ENCODE measurements around the gene ZNF584.
A peak's percentile ranks its signal among the peaks of the same experiment; 100 is the strongest.
"Not testable (repeated sequence)": the region's sequence is repeated elsewhere in the genome, so short reads cannot be mapped to it uniquely, and the experiment has no call there.

Gene ZNF584

DNA sequence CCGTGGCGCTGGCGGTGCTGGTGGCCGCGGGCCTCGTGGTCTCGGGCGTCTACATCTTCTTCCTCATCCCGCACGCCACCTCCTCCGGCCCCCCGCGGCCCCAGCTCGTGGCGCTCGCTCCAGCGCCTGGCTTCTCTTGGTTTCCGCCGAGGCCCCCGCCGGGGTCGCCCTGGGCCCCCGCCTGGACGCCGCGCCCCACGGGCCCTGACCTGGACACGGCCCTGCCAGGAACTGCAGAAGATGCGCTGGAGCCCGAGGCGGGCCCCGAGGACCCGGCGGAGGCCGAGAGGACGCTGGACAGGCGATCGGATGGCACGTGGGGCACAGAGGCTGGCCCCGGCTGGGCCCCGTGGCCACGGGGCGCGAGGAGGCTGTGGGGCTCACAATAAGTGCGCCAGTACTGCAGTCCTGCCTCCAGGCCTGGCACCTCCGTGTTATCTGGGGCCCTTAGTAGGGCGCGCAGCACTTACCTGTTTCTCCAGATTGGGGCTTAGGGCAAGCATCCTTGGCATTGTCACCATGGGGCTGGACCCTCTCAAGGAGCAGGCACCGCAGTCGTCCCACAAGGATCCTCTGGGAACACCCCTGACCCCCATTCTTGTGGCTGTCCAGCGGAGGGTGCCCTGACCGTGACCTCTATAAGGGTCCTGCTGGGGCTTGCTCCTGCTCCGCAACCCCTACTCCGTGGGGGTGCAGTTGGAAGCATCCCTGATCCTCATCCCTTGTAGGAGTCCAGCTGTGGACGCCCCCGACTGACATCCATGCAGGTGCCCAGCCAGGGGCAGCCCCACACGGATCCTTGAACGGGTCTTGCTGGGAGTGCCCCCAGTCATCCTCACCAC is 11.5 kb upstream of the ZNF584 start:
- H3K9me3 ChIP-seq (ENCODE audit: control insufficient read depth in 2 of 2, low read length in 2 of 2), result no peaks in the 10 kb centered on the region
- peaks cover 10% of the 10 kb centered on the region in 2 donors for H3K4me1 ChIP-seq (ENCODE audit: control insufficient read depth in 2 of 2, insufficient read depth in 2 of 2, low read length in 2 of 2)
- H3K27ac ChIP-seq (ENCODE audit: low read depth in 2 of 2, low read length in 2 of 2), result no peak overlapping the region
- H3K4me3 ChIP-seq (ENCODE audit: low read length in 2 of 2), result no peak overlapping the region
- peaks cover 13 to 23% of the 10 kb centered on the region in 2 donors for H3K27me3 ChIP-seq (ENCODE audit: control insufficient read depth in 2 of 2, insufficient read depth in 2 of 2, low read length in 2 of 2)
- peaks cover 20 to 27% of the 10 kb centered on the region in 2 donors for H3K36me3 ChIP-seq (ENCODE audit: control insufficient read depth in 2 of 2, insufficient read depth in 2 of 2, low read length in 2 of 2)
- no peak overlapping the region for H3K9ac ChIP-seq (ENCODE audit: low read depth in 1 of 2, low read length in 2 of 2)

DNA sequence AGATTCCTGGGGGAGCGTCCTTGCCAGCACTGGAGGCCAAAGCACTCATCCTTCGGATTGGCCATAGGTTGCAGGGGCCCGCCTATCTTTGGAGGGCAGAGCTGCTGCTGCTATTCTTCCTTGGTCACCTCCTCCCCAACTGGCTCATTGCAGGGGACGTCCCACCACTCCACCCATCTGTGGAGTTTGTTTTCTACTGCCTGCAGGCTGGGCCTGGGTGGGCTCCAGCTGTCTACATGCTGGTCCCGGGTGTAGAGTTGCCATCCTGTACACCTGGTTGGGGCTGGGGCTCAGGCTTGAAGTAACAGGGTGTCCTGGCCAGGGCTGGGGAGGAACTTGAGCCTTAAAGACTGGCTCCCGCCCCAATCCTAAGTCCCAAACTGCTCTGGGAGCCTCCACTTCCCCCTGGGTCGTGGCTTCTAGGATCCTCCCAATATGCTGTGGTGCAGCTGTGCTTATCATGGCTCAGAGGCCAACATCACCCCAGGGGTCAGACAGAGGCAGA is 10.9 kb upstream of the ZNF584 start:
- Histone ChIP-seq H3K4me1 (ENCODE audit: control insufficient read depth in 2 of 2, insufficient read depth in 2 of 2, low read length in 2 of 2) (peaks cover 10 to 14% of the 10 kb centered on the region in 2 donors), H3K27ac (ENCODE audit: low read depth in 2 of 2, low read length in 2 of 2) (no peak overlapping the region), H3K9ac (ENCODE audit: low read depth in 1 of 2, low read length in 2 of 2) (no peak overlapping the region), H3K9me3 (ENCODE audit: control insufficient read depth in 2 of 2, low read length in 2 of 2) (no peaks in the 10 kb centered on the region), H3K4me3 (ENCODE audit: low read length in 2 of 2) (no peak overlapping the region), H3K36me3 (ENCODE audit: control insufficient read depth in 2 of 2, insufficient read depth in 2 of 2, low read length in 2 of 2) (peaks cover 20 to 25% of the 10 kb centered on the region in 2 donors), H3K27me3 (ENCODE audit: control insufficient read depth in 2 of 2, insufficient read depth in 2 of 2, low read length in 2 of 2) (peaks cover 13 to 23% of the 10 kb centered on the region in 2 donors)

DNA sequence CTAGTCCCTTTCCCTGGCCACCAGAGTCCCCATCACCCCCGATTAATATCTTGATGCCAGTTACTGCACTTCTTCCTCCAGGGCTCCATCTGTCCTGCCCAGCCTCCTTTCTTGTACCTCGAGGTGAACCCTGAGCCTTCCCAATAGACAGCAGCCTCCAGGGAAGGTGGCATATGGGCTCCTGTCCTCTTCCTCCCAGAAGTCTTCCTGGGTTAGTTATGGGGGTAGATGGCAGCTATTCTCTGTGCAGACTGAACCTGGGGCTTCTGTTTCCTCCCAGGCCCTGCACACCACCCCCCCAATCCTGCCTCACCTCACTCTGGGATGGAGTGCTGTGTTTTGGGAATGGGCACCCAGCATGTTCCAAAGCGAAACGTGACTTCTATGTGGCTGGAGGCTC is 10.4 kb upstream of the ZNF584 start:
- H3K27ac ChIP-seq (ENCODE audit: low read depth in 2 of 2, low read length in 2 of 2), result no peak overlapping the region
- H3K27me3 ChIP-seq (ENCODE audit: control insufficient read depth in 2 of 2, insufficient read depth in 2 of 2, low read length in 2 of 2), result peaks cover 13 to 23% of the 10 kb centered on the region in 2 donors
- peaks cover 16 to 20% of the 10 kb centered on the region in 2 donors for H3K36me3 ChIP-seq (ENCODE audit: control insufficient read depth in 2 of 2, insufficient read depth in 2 of 2, low read length in 2 of 2)
- H3K4me3 ChIP-seq (ENCODE audit: low read length in 2 of 2), result no peak overlapping the region
- peaks cover 10 to 14% of the 10 kb centered on the region in 2 donors for H3K4me1 ChIP-seq (ENCODE audit: control insufficient read depth in 2 of 2, insufficient read depth in 2 of 2, low read length in 2 of 2)
- H3K9me3 ChIP-seq (ENCODE audit: control insufficient read depth in 2 of 2, low read length in 2 of 2), result no peaks in the 10 kb centered on the region
- H3K9ac ChIP-seq (ENCODE audit: low read depth in 1 of 2, low read length in 2 of 2), result no peak overlapping the region

DNA sequence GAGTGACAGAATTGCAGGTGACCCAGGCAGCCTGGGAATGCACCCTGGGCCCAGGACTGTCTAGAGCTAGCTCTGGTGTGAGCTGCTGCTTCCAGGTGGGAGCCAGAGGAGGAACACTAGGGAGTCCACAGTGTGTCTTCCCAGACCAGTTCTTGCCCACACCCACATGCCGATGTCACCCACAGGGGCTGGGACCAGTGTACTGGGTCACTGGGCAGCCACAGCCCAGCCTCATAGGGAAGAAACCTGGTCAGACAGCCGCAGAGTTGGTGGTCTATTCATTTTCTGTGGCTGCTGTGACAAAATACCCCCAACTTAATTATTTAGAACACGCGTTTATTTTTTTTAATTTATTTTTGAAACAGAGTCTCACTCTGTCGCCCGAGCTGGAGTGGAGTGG is 9.9 kb upstream of the ZNF584 start:
- H3K9ac ChIP-seq (ENCODE audit: low read depth in 1 of 2, low read length in 2 of 2), result no peak overlapping the region
- H3K9me3 ChIP-seq (ENCODE audit: control insufficient read depth in 2 of 2, low read length in 2 of 2), result no peaks in the 10 kb centered on the region
- H3K36me3 ChIP-seq (ENCODE audit: control insufficient read depth in 2 of 2, insufficient read depth in 2 of 2, low read length in 2 of 2), result peaks cover 12 to 16% of the 10 kb centered on the region in 2 donors
- no peak overlapping the region for H3K27ac ChIP-seq (ENCODE audit: low read depth in 2 of 2, low read length in 2 of 2)
- no peak overlapping the region for H3K4me3 ChIP-seq (ENCODE audit: low read length in 2 of 2)
- peaks cover 13 to 23% of the 10 kb centered on the region in 2 donors for H3K27me3 ChIP-seq (ENCODE audit: control insufficient read depth in 2 of 2, insufficient read depth in 2 of 2, low read length in 2 of 2)
- peaks cover 10 to 14% of the 10 kb centered on the region in 2 donors for H3K4me1 ChIP-seq (ENCODE audit: control insufficient read depth in 2 of 2, insufficient read depth in 2 of 2, low read length in 2 of 2)

DNA sequence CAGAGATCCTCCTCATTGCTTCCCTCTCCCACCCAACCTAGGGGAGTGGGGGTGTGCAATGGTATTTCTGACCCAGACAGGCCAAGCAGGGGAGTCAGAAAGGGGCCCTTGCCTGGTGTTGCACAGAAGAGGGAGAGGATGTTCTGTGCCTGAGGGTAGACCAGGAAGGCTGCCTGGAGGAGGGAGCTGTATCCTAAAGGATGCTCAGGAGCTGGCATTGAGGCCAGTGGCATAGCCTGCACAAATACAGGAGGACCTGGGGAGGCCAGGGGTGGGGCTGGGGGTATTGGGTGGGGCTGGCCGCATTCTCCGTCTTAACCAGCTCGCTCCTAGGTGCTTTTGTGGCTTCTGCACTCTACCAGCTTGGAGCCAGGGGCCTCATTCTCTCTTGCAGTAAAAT is 8.5 kb upstream of the ZNF584 start:
- Histone ChIP-seq H3K27ac (ENCODE audit: low read depth in 2 of 2, low read length in 2 of 2) (no peak overlapping the region), H3K27me3 (ENCODE audit: control insufficient read depth in 2 of 2, insufficient read depth in 2 of 2, low read length in 2 of 2) (peaks cover 13 to 23% of the 10 kb centered on the region in 2 donors), H3K9ac (ENCODE audit: low read depth in 1 of 2, low read length in 2 of 2) (no peak overlapping the region), H3K36me3 (ENCODE audit: control insufficient read depth in 2 of 2, insufficient read depth in 2 of 2, low read length in 2 of 2) (peaks cover 2% of the 10 kb centered on the region in 2 donors), H3K4me3 (ENCODE audit: low read length in 2 of 2) (no peak overlapping the region), H3K4me1 (ENCODE audit: control insufficient read depth in 2 of 2, insufficient read depth in 2 of 2, low read length in 2 of 2) (peaks cover 10 to 14% of the 10 kb centered on the region in 2 donors), H3K9me3 (ENCODE audit: control insufficient read depth in 2 of 2, low read length in 2 of 2) (no peaks in the 10 kb centered on the region)

DNA sequence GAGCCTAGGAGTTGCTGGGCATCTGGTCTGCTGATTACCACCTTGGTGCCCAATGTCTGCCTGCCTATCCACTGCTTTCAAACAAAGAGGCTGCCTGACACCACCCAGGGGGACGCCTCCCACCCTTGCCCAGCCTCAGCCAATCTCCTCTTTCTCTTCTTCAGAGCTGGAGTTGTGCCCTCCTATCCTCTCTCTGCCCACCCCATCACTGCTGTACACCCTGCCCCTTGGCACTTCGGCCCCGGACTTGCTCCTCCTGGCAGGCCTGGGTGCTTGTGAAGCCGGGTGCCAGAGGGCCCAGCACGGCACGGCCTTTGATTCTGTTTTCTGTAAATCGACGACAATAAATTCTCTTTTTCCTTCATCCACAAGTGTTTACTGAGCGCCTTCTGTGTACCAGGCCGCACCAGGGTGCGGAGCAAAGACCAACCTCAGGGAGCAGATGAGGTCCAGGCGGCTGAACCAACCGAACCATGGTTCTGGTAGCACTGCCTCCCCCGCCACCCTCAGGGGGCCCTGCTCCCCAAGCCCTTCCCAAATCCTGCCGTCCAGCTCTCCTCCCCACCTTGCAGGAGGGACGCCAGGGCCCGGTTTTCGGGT is 8.0 kb upstream of the ZNF584 start:
- Histone ChIP-seq H3K36me3 (ENCODE audit: control insufficient read depth in 2 of 2, insufficient read depth in 2 of 2, low read length in 2 of 2) (no peaks in the 10 kb centered on the region), H3K9ac (ENCODE audit: low read depth in 1 of 2, low read length in 2 of 2) (peak overlapping the region; percentile 20 to 69), H3K27ac (ENCODE audit: low read depth in 2 of 2, low read length in 2 of 2) (no peak overlapping the region), H3K27me3 (ENCODE audit: control insufficient read depth in 2 of 2, insufficient read depth in 2 of 2, low read length in 2 of 2) (peaks cover 13 to 22% of the 10 kb centered on the region in 2 donors), H3K9me3 (ENCODE audit: control insufficient read depth in 2 of 2, low read length in 2 of 2) (no peaks in the 10 kb centered on the region), H3K4me1 (ENCODE audit: control insufficient read depth in 2 of 2, insufficient read depth in 2 of 2, low read length in 2 of 2) (peaks cover 10 to 14% of the 10 kb centered on the region in 2 donors), H3K4me3 (ENCODE audit: low read length in 2 of 2) (peak overlapping the region; percentile 82 to 88)

DNA sequence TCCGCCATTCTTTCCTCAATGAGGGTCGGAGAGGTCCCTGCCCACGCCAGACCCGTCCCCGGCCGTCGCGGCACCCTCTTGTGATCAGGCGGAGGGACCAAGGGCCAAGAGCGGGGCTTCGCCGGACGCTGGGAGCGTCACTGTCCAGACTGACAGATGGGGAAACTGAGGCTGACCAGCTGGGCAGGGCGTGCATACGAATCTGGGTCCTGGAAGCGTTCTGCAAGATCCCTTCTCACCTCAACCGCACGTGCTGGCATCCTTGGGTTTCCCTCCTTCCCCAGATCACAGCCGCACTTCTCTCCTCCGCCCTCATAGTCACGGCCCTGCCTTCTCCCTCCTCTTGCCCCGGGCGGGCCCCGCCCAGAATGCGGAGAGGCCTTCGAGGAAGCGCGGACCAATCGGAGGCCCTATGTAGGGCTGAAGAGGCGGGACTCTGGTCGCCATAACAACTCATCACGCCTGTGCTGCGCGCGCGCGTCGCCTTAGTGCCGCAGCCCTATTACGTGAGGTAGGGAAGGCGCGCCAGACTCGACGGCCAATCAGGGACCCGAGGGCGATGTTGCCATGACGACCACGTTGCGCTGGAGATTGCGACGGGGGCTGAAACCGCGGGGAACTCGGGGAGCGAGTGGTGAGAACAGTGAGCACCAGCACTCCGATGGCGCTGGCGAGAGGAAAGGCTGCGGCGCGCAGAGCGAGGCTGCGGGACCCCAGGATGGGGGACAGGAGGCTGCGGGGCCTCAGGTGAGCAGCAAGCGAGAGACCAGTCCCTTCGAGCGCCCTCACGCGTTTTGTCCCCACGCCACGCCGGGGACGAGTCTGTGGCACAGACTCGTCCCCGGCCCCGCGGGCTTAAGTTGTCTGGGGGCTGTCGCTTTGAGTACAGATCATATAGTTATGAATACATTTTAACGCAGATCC is 7.3 kb upstream of the ZNF584 start:
- Histone ChIP-seq H3K9me3 (ENCODE audit: control insufficient read depth in 2 of 2, low read length in 2 of 2) (no peaks in the 10 kb centered on the region), H3K27ac (ENCODE audit: low read depth in 2 of 2, low read length in 2 of 2) (peak overlapping the region in 1 of 2 donors; percentile 58), H3K9ac (ENCODE audit: low read depth in 1 of 2, low read length in 2 of 2) (peak overlapping the region; percentile 47 to 69), H3K4me1 (ENCODE audit: control insufficient read depth in 2 of 2, insufficient read depth in 2 of 2, low read length in 2 of 2) (peaks cover 7 to 11% of the 10 kb centered on the region in 2 donors), H3K27me3 (ENCODE audit: control insufficient read depth in 2 of 2, insufficient read depth in 2 of 2, low read length in 2 of 2) (peaks cover 10 to 17% of the 10 kb centered on the region in 2 donors), H3K4me3 (ENCODE audit: low read length in 2 of 2) (peak overlapping the region; percentile 82 to 88), H3K36me3 (ENCODE audit: control insufficient read depth in 2 of 2, insufficient read depth in 2 of 2, low read length in 2 of 2) (no peaks in the 10 kb centered on the region)

DNA sequence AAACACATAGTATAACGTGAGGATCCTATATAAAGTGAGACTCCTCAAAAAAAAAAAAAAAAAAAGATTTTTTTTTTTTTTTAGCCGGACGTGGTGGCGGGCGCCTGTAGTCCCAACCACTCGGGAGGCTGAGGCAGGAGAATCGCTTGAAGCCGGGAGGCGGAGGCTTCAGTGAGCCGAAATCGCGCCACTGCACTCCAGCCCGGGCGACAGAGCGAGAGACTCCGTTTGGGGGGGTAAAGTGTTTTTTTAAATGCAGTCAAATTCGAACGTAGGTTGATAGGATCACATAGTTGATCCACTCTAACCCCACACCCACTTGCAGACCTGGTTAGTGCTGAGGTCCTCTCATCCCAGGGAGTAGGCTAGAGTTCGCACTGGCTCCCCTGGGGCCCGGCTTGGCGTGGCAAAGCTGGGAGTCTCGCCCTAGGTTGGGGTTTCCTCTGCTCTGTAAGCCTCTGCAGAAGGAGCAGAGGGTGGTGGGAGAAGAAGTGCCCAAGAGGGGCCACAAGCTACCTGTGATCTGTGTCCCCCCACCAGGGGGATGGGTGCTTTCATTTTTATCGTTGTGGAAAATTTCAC is 6.5 kb upstream of the ZNF584 start:
- Histone ChIP-seq H3K9ac (ENCODE audit: low read depth in 1 of 2, low read length in 2 of 2) (no peak overlapping the region), H3K9me3 (ENCODE audit: control insufficient read depth in 2 of 2, low read length in 2 of 2) (no peaks in the 10 kb centered on the region), H3K4me1 (ENCODE audit: control insufficient read depth in 2 of 2, insufficient read depth in 2 of 2, low read length in 2 of 2) (peaks cover 7 to 11% of the 10 kb centered on the region in 2 donors), H3K27ac (ENCODE audit: low read depth in 2 of 2, low read length in 2 of 2) (no peak overlapping the region), H3K4me3 (ENCODE audit: low read length in 2 of 2) (peak overlapping the region; percentile 78 to 88), H3K36me3 (ENCODE audit: control insufficient read depth in 2 of 2, insufficient read depth in 2 of 2, low read length in 2 of 2) (no peaks in the 10 kb centered on the region), H3K27me3 (ENCODE audit: control insufficient read depth in 2 of 2, insufficient read depth in 2 of 2, low read length in 2 of 2) (peaks cover 9 to 15% of the 10 kb centered on the region in 2 donors)

DNA sequence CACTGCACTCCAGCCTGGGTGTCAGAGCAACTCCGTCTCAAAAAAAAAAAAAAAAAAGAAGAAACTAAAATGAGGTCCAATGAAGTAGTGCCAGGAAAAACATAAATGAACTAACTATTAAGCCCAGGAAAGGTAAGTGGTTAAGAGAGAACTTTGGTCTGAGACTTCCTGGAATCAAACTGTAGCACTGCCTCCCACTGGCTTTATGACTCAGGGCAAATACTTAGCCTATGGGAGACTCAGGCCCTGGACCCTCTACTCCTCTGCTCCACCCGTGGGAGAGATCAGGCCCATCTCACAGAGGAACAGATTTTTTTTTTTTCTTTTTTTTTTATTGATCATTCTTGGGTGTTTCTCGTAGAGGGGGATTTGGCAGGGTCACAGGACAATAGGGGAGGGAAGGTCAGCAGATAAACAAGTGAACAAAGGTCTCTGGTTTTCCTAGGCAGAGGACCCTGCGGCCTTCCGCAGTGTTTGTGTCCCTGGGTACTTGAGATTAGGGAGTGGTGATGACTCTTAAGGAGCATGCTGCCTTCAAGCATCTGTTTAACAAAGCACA is 4.5 kb upstream of the ZNF584 start:
- not testable (repeated sequence) for H3K27ac ChIP-seq (ENCODE audit: low read depth in 2 of 2, low read length in 2 of 2); H3K9me3 ChIP-seq (ENCODE audit: control insufficient read depth in 2 of 2, low read length in 2 of 2); H3K9ac ChIP-seq (ENCODE audit: low read depth in 1 of 2, low read length in 2 of 2); H3K4me3 ChIP-seq (ENCODE audit: low read length in 2 of 2); H3K27me3 ChIP-seq (ENCODE audit: control insufficient read depth in 2 of 2, insufficient read depth in 2 of 2, low read length in 2 of 2); H3K36me3 ChIP-seq (ENCODE audit: control insufficient read depth in 2 of 2, insufficient read depth in 2 of 2, low read length in 2 of 2)
- H3K4me1 ChIP-seq (ENCODE audit: control insufficient read depth in 2 of 2, insufficient read depth in 2 of 2, low read length in 2 of 2), result peaks cover 13 to 15% of the 10 kb centered on the region in 2 donors
